SU-DHL-6 (cell line): ENCODE results near the gene RTP1.

Source experiments
- EZH2phosphoT487 ChIP-seq: fragments of 200-600 bp; sonication (generic), shearing (Covaris generic); conservative IDR thresholded peaks from 2 replicates; pipeline ENCODE4 v1.6.1; 2018; ENCODE audit warnings: mild to moderate bottlenecking, antibody characterized with exemption, low read length, moderate library complexity, mixed read lengths
- TF ChIP-seq, protein P1 (sequence below): fragments of 200-600 bp; sonication (generic); IDR thresholded peaks from one replicate; pipeline ENCODE4 v1.5.1; 2017; ENCODE audit warnings: antibody characterized with exemption, mild to moderate bottlenecking, low read length, moderate library complexity; ENCODE audit not compliant: insufficient read depth, poor library complexity, severe bottlenecking

- TF ChIP-seq, protein P1, sequence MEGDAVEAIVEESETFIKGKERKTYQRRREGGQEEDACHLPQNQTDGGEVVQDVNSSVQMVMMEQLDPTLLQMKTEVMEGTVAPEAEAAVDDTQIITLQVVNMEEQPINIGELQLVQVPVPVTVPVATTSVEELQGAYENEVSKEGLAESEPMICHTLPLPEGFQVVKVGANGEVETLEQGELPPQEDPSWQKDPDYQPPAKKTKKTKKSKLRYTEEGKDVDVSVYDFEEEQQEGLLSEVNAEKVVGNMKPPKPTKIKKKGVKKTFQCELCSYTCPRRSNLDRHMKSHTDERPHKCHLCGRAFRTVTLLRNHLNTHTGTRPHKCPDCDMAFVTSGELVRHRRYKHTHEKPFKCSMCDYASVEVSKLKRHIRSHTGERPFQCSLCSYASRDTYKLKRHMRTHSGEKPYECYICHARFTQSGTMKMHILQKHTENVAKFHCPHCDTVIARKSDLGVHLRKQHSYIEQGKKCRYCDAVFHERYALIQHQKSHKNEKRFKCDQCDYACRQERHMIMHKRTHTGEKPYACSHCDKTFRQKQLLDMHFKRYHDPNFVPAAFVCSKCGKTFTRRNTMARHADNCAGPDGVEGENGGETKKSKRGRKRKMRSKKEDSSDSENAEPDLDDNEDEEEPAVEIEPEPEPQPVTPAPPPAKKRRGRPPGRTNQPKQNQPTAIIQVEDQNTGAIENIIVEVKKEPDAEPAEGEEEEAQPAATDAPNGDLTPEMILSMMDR = no peak
- no peak for TF ChIP-seq EZH2phosphoT487
Measured at GRCh38 chr3:187242435-187242834, 45.1 kb downstream of the RTP1 start.
